Subcutaneous adipose tissue (tissue), 4 donors: Measurements from ENCODE around the gene DCLRE1B. TPM values are rescaled to one million over a fixed set of nuclear protein-coding genes. Genes with fewer than 3 reads are reported as not detected.

Source experiments
- total RNA-seq, 4 donors: library from RNA; depleted of rRNA; stranded (reverse); fragments of >200 nt; gene quantifications; one replicate each; pipeline ENCODE4 v1.1.0, GENCODE V29; 2016
- TF ChIP-seq, protein P1 (sequence below): fragments of 450-650 bp; IDR thresholded peaks from one replicate; pipeline ENCODE4 v1.5.1; 2016; ENCODE audit warnings: low read depth, mild to moderate bottlenecking, control low read depth, antibody characterized with exemption, moderate library complexity

The DCLRE1B gene
- total RNA-seq, 4 donors from 2014 or later: 4.1 to 9.0 (median 4.2) TPM

- TF ChIP-seq, protein P1, sequence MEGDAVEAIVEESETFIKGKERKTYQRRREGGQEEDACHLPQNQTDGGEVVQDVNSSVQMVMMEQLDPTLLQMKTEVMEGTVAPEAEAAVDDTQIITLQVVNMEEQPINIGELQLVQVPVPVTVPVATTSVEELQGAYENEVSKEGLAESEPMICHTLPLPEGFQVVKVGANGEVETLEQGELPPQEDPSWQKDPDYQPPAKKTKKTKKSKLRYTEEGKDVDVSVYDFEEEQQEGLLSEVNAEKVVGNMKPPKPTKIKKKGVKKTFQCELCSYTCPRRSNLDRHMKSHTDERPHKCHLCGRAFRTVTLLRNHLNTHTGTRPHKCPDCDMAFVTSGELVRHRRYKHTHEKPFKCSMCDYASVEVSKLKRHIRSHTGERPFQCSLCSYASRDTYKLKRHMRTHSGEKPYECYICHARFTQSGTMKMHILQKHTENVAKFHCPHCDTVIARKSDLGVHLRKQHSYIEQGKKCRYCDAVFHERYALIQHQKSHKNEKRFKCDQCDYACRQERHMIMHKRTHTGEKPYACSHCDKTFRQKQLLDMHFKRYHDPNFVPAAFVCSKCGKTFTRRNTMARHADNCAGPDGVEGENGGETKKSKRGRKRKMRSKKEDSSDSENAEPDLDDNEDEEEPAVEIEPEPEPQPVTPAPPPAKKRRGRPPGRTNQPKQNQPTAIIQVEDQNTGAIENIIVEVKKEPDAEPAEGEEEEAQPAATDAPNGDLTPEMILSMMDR: no peak
These were observed 8.9 kb downstream of the DCLRE1B start for GRCh38 chr1:113913887-113914664.

DNA sequence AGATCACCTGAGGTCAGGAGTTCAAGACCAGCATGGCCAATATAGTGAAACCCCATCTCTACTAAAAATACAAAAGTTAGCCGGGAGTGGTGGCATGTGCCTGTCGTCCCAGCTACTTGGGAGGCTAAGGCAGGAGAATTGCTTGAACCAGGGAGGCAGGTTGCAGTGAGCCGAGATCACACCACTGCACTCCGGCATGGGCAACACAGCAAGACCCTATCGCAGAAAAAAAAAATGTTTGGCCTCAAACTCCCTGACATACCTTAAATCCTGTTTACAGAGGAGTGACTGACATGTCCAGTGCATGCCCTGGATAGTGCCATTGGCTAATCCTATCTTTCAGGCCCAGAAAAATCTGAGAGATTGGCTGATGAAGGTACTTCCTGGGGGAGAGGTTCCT lies 11.8 kb downstream of the DCLRE1B start:
- TF ChIP-seq, protein P1: no peak

GRCh38 chr1:113917400-113918082 lies 12.4 kb downstream of the DCLRE1B start:
- TF ChIP-seq, protein P1: no peak

DNA sequence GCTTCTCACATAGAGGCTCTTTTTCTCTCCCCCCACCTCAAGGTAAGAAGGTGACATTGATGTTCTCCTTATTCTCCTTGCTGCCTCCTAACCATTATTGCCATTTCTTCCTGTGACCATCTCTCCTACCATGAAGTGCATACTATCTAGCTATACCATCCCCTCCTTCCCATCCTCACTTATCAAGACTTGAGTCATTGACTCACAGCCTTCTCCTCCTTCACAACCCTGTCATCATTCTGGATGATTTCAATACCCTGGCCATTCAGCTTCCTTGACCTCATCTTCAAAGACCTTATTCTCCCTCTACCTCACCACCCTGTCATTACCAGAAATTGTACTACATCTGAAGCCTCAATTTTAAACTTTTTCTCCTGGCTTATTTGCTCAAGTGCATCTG lies 13.1 kb downstream of the DCLRE1B start:
- TF ChIP-seq, protein P1: no peak

- TF ChIP-seq, protein P1: no peak
These were observed 17.8 kb downstream of the DCLRE1B start for GRCh38 chr1:113922957-113923356.

DNA sequence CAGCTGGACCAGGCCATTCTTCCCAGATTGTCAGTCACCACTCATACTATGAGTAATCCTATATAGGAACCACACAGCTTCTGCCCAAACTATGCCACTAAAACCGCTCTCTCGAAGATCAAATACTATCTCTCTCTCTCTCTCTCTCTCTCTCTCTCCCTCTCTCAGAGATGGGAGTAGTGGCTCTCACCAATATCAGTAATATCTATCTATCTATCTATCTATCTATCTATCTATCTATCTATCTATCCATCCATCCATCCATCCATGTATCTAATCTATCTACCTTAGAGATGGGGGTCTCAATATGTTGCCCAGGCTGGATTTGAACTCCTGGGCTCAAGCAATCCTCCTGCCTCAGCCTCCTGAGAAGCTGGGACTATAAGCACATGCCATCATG lies 19.3 kb downstream of the DCLRE1B start:
- TF ChIP-seq, protein P1: no peak

DNA sequence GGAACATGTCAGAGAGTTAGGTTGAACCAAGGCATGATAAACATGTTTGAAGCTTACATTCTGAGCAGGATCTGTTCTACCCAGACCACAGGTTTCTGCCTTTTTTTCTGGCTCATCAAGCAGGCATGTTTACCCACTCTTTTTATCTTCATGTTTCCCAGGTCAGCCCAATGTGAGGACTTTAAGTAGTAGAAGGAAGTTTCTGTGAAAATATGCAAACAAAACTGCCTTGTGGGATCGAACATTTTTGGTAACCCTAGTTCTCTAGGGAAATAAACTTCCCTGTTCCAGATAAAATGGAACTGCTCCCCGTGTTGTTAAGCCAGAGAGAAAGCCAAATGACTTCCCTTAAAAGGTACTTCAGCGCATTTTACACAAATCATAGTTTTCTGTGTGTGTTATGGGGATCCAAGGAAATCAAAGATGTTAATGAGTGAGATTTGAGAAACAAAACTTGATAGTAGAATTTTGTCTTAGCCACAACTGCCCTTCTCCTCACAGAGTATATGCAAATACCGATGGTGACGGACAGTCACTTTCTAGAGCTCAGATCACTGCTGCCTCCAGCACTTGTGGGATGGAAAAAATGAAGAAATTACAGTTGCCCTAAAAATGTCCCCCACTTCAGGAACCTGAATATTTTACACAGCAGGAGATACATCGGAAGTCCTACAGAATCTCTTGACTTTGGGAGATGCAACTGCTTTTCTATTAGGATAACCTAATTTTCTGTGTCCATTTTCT lies 23.2 kb downstream of the DCLRE1B start:
- TF ChIP-seq, protein P1: no peak
